NCI-H748 (cell line): ENCODE data around the gene RADIL.
"Not testable (repeated sequence)": the region's sequence is repeated elsewhere in the genome, so short reads cannot be mapped to it uniquely, and the experiment has no call there.

ENCODE experiments used
- DNase-seq: peaks from one replicate; lab custom pipeline; 2025; ENCODE audit not compliant: unreplicated experiment; lab: John Stamatoyannopoulos, UW

RADIL gene

GRCh38 chr7:4794171-4794570 is 89.3 kb downstream of the RADIL start:
- DNase-seq: not testable (repeated sequence)

DNA sequence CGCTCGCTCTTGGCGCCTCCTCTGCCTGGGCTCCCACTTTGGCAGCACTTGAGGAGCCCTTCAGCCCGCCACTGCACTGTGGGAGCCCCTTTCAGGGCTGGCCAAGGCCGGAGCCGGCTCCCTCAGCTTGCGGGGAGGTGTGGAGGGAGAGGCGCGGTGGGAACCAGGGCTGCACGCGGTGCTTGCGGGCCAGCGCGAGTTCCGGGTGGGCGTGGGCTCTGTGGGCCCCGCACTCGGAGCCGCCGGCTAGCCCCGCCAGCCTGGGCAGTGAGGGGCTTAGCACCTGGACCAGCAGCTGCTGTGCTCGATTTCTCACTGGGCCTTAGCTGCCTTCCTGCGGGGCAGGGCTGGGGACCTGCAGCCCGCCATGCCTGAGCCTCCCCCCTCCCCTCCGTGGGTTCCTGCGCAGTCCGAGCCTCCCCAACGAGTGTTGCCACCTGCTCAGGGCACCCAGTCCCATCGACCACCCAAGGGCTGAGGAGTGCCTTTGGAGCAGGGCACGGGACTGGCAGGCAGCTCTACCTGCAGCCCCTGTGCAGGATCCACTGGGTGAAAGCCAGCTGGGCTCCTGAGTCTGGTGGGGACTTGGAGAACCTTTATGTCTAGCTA is 90.0 kb downstream of the RADIL start:
- not testable (repeated sequence) for DNase-seq

- no peak for DNase-seq
These were observed 90.9 kb downstream of the RADIL start for GRCh38 chr7:4792537-4793126.

DNA sequence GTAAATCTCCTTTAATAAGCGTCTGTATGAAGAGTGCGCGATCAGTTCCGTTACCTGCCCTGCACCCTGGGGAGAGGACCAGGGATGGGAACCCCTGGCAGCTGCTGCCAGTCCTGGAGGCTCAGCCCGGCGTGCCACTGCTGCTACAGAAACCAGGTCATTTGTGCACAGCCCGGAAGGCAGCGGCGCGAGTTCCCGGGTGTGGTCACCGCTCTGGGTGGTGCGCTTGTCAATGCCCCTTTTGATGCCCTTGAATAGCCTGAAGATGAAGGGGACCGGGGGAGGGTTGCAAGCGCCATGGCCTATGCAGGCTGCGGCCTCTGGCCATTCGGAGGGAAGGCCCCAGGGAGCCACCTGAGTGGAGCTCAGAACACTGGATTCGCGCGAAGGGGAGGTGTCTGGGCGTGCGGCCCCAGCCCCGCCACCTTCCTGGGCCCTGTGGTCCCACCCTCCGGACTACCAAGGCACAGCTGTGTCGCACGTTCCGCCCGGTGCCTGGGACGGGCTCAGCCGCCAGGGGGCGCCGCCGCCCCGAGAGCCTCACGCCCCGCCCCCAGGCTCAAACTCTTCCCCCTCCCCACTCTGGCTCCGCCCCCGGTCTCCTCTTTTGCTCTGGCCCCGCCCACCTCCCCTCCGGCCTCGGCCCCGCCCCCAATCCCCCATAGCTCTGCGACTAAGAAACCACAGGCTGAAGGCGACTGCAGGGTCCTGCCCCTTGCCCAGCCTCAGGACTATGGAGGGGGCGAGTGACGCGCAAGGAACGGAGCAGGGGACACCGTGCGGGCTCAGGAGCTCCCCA is 91.6 kb downstream of the RADIL start:
- no peak for DNase-seq

DNA sequence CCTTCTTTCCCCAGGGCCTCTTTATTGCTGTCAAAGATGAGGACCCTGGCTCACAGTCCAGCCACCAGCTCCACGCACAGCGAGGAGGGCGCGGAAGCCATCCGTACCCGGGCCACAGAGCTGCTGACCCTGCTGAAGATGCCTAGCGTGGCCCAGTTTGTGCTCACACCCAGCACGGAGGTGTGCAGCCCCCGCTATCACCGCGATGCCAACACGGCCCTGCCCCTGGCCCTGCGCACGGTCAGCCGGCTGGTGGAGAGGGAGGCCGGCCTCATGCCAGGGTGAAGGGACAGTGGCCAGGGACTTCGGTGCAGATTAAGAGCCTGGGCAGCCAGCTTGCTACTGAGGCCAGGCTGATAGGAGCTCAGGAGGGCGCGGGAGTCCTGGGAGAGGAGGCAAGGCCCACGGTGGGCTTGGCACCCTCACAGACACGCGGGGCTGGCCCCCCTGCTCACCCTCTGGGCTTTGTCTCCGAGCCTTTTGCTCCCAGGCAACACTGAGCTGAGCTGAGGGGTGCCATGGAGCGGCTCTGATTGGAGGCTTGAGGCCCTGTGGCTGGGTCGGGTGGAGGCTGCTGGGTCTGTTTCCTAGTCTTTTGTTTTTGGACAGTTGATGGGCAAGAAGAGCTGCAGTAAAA is 92.3 kb downstream of the RADIL start:
- DNase-seq: no peak

DNA sequence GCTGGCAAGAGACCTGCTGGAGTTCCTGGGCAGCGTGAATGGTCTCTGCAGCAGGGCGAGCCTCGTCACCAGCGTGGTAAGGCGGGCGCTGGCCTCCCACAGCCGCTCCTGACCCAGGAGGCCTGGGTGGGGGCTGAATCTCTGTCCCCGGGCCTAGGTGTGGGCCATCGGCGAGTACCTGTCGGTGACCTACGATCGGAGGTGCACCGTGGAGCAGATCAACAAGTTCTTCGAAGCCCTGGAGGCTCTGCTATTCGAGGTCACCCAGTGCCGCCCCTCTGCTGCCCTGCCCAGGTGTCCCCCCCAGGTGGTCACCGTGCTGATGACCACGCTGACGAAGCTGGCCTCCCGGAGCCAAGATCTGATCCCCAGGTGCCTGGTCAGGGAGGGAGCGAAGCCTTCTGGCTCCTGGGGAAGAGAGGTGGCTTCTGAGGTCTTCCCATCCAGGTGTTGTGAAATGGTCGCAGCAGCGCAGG is 93.0 kb downstream of the RADIL start:
- no peak for DNase-seq

DNA sequence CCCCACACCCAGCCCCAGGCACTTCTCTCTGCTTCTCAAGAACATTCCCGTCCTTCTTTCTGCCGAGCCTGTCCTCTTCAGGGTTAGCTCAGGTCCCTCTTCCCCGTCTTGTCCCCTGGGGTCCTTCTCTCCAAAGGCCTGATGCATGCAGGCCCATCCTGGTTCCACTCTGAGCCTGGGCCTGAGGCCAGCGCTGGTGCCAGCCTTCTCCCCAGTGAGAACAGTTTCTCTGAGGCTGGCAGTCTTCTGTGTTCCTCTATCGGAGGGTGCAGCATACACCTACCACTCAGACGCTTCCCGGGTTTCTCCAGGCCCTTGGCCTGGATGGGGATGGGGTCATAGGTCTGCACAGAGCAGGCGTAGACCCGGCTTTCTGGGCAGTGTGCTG is 93.4 kb downstream of the RADIL start:
- no peak for DNase-seq

DNA sequence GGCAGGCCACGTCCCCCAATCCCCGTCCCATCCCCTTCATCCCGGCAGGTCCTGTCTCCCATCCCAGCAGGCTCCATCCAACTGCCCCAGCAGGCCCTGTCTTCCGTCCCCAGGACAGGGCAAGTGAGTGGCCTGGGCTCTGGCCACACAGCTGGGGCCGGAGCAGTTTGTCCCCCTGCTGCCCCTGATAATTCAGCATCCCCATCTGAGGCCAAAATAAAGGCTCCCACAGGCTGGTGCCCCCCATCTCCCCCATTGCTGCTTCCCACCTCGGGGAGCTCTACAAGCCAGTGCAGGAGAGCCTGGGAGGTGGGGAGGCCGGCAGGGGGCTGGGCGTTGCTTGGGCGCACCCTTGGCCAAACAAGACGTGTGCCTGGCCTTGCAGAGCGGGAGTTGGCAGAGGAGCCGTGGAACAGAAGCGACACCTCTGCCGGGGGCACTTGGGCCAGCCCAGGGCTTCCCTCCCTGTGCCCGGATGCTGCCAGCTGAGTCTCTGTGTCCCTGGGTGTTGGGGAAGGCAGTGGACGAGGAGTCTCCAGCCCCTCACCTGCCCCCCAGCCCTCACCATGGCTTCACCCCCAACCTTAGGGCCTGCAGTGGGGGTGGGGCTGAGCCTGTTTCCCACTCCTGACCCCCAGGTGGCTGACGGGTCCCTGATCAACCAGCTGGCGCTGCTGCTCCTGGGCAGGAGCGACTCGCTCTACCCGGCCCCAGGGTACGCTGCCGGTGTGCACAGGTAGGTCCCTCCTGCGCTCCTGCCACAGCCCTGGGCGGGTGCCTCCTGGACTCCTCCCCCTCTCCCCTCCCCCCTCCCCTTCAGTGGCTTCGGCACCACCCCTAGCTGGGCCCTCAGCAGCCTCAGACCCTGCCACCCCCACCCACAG is 94.1 kb downstream of the RADIL start:
- DNase-seq: no peak

- DNase-seq: no peak
These were observed 94.8 kb downstream of the RADIL start for GRCh38 chr7:4788627-4789189.

DNA sequence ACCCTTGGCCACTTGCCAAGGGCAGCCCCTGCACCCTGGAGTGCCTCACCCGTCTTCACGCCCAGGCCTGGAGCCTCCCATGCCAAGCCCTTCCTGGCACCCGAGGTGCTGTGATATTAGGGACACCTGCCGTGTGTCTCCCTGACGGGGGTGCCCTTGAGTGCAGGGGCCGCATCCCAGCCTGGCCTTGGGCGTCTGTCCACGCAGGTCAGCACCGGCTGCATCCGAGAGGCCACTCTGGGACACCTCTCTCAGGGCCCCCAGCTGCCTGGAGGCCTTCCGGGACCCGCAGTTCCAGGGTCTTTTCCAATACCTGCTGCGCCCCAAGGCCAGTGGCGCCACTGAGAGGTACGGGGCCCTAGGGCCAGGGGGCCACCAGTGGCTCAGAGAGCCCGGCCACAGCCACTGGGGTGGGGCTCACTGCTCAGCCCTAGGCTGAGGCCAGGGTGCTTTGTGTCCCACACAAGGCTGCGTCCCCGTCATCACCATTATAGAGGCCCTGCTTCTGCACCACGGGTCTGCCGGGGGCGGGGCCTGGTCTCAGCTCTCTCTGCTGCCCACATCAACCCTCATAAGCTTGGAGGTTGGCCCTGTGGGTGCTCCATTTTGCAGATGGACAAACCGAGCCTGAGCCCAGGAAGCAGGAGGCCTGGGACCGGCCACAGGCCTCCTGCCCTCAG is 95.4 kb downstream of the RADIL start:
- DNase-seq: no peak

GRCh38 chr7:4787541-4787940 is 96.0 kb downstream of the RADIL start:
- no peak for DNase-seq

- DNase-seq: no peak
These were observed 97.5 kb downstream of the RADIL start for GRCh38 chr7:4786015-4786414.

- no peak for DNase-seq
These were observed 98.1 kb downstream of the RADIL start for GRCh38 chr7:4785371-4785770.

GRCh38 chr7:4784799-4785198 is 98.7 kb downstream of the RADIL start:
- no peak for DNase-seq

GRCh38 chr7:4783762-4784351 is 99.7 kb downstream of the RADIL start:
- DNase-seq: no peak

GRCh38 chr7:4783292-4783652 is 100.2 kb downstream of the RADIL start:
- no peak for DNase-seq

DNA sequence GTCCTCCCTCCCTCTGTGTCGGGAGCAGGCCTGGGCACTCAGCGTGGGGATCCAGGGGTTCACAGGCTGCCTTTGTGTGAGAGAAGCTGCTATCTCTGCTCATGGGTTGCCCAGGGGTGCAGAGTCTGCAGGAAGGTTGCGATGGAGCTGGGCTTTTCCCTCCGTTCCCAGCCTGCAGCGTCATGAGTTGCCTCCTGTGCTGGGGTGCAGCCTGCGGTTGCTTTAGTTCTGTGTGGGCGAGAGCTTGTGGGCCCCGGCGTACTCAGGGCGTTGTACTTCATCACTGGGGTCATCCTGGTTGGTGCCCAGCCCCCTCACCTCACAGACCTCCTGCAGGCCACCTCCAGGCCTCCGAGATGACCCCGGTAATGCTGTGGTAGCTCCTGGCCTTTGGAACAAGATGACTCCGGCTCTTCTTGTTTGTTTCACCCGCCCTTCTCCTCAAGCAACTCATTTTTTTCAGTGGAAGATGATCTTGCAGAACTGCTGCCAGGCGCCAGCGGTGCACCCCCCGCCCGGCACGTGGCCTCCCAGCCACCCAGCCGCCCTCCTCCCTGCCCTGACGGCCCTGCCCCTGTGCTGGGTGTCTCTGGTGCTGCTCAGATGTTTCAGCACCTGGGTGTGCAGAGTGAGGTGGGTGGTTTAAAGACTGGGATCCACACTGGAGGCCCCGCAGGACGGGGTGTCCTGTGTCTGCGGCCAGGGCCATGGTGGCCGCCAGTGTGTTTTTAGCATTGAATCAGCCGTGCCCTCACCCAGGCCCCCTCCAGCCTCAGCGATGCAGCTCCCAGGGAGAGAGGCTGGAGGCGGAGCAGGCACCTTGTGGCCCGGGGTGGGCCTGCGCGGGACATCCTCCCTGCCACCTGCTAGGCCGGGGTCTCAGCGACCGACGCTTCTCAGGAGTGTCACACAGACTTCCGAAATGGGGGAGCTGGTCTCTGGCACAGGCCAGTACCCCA is 100.9 kb downstream of the RADIL start:
- no peak for DNase-seq

- DNase-seq: no peak
These were observed 102.0 kb downstream of the RADIL start for GRCh38 chr7:4781366-4782069.
